Right forelimb (tissue), 1 donor: ENCODE data around the gene PTGDS.

ENCODE experiments used
- DNase-seq: peaks from one replicate; pipeline ENCODE4 v3.0.0-alpha.2; 2018

The PTGDS gene

DNA sequence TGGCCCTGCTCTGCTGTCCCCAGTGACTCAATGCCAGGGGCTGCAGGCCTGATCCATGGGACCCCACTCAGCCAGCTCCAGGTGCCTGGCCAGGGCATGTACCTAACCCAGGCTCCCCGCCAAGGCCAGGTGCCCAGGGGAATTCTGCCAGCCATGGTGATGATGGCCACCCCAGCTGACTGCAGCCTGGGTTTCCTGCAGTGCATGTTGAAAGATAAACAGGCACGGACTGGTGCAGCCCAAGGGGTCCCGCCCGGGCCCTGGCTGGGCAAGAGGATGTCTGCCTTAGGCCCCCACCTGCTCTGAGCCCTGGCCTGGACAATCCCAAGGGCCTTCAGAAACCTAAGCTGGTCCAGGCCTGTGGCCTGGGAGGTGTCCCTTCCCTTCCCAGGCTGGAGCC is 49.5 kb downstream of the PTGDS start:
- DNase-seq: no peak

- no peak for DNase-seq
Measured at GRCh38 chr9:137027369-137028262, 50.3 kb downstream of the PTGDS start, which contains the start of gene ABCA2. Gene ABCA2, minus strand, starts transcription at chr9:137028237. Its CDS starts 97 bp downstream, at chr9:137028140.

GRCh38 chr9:137028263-137029057 is 51.2 kb downstream of the PTGDS start:
- DNase-seq: peak; percentile 71

- DNase-seq: peak; percentile 83
Measured at GRCh38 chr9:137029058-137029936, 52.0 kb downstream of the PTGDS start.

- DNase-seq: no peak
Measured at GRCh38 chr9:137030006-137030405, 52.7 kb downstream of the PTGDS start.

- no peak for DNase-seq
Measured at GRCh38 chr9:137030538-137031527, 53.5 kb downstream of the PTGDS start.
